ENCODE data around the gene LMTK2.
"Not testable (repeated sequence)": the region's sequence is repeated elsewhere in the genome, so short reads cannot be mapped to it uniquely, and the experiment has no call there.

LMTK2 gene

DNA sequence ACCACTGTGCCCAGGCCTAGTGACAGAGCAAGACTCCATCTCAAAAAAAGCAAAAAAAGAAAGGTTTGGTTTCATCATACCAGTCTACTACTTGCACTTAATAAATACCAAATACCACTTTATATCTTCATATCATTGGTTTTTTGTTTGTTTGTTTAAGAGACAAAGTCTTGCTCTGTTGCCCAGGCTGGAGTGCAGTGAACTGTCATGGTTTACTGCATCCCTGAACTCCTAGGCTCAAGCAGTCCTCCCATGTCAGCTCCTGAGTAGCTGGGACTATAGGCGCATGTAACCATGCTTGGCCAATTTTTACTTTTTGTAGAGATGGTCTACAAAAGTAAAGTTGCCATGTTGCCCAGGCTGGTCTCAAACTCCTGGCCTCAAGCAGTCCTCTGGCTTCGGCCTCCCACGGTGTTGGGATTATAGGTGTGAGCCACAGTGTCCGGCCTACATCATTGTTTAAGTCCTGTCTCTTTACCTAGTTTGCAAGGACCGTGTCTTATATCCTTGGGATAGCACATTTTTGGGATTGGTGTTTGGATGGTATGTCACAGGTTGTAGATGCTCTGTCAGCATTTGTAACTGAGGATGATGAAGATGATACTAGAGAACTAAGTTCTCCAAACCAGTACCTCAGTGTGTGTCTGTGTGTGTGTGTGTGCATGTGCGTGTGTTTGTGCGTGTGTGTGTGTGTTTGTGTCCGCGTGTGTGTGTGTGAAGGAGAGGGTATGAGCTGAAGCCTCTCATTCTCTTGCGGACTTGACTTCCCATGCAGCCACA lies 9.3 kb downstream of the LMTK2 start:
- DNase-seq (ENCODE audit: low read depth) = no peak
- TF ChIP-seq, protein P1, sequence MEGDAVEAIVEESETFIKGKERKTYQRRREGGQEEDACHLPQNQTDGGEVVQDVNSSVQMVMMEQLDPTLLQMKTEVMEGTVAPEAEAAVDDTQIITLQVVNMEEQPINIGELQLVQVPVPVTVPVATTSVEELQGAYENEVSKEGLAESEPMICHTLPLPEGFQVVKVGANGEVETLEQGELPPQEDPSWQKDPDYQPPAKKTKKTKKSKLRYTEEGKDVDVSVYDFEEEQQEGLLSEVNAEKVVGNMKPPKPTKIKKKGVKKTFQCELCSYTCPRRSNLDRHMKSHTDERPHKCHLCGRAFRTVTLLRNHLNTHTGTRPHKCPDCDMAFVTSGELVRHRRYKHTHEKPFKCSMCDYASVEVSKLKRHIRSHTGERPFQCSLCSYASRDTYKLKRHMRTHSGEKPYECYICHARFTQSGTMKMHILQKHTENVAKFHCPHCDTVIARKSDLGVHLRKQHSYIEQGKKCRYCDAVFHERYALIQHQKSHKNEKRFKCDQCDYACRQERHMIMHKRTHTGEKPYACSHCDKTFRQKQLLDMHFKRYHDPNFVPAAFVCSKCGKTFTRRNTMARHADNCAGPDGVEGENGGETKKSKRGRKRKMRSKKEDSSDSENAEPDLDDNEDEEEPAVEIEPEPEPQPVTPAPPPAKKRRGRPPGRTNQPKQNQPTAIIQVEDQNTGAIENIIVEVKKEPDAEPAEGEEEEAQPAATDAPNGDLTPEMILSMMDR (IDR thresholded peaks at IDR 0.05; ENCODE audit: control insufficient read depth, extremely low read depth, insufficient read depth) = no peak
- no peak overlapping the region for H3K4me3 ChIP-seq (ENCODE audit: low read depth, low read length)

DNA sequence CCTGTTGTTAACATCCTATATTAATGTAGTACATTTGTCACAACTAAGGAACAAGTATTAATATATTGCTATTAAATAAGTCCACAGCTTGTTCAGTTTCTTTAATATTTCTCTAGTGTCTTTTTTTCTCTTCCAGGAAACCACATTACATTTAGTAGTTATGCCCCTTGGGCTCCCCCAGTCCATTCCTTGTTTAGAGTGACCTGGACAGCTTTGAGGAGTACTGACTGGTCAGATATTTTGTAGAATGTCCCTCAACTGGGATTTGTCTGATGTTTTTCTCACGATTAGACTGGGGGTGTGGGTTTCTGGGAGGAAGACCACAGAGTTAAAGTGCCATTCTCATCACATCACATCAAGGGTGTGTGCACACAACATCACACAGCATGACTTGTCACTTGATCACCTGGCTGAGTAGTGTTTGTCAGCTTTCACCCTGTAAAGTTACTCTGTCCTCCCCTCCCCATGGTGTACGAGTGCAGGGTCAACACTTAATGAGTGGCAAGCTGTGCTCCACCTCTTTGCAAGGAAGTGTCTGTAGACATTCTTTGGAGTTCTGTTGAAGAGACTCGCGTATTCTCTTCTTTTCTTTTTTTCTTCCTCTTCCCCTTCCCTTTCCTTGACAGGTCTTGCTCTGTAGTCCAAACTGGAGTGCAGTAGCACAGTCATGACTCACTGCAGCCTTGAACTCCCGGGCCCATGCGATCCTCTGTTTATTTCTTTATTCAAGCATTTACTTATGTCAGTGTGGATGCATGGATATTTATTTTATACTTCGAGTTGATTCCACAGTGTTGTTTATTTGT lies 10.2 kb downstream of the LMTK2 start:
- no peak for DNase-seq (ENCODE audit: low read depth)
- no peak overlapping the region for H3K4me3 ChIP-seq (ENCODE audit: low read depth, low read length)
- TF ChIP-seq, protein P1 (IDR thresholded peaks at IDR 0.05; ENCODE audit: control insufficient read depth, extremely low read depth, insufficient read depth) = no peak

DNA sequence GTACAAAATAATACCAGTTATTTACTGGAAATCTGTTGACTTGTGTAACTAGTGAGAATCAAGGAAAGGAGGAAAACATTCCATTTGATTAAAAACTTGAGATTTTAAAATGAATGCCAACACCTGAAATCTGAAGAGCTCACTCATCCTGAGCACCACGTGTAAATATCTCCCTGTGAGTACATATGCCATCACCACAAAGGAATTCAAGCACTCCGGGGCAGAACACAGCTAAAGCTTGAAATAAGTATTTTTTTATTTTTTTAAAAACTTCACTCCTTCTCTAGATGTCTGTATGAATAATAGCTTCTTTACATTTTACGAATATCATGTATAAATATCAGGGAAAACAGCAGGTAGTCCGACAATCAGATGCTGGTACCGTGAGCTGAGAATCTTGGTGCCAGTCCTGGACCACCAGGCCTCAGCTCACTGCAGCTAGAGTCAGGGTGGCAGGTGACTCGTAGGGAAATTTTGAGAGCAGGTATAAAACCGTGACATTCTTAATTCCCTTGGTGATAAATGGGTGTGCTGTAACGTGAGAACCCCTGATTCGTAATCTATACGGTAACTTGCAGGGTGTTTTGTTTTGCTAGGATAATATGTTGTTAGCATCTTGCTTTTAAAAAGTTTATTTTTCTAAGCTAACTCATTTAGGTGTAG lies 12.7 kb downstream of the LMTK2 start:
- H3K4me3 ChIP-seq (ENCODE audit: low read depth, low read length) = no peak overlapping the region
- no peak for DNase-seq (ENCODE audit: low read depth)
- TF ChIP-seq, protein P1 (IDR thresholded peaks at IDR 0.05; ENCODE audit: control insufficient read depth, extremely low read depth, insufficient read depth) = no peak

DNA sequence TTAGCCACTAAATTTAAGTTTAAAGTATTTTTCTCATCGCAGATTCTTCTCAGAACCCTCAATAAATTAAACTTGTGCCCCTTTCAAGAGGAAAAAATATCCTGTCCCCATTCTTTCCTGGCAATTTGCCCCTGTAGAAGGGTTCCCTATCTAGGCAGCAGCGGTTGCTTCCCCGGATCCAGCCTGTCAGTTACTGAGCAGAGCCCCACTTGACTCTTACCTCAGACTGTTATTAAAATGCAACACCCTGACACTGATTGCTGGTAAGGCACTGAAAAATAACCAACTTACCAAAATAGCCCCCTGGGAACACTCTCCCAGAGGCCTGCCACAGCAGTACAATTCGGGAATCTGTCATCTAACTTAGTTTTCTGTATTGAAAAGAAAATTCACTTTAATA lies 13.9 kb downstream of the LMTK2 start:
- no peak overlapping the region for H3K4me3 ChIP-seq (ENCODE audit: low read depth, low read length)
- DNase-seq (ENCODE audit: low read depth) = no peak
- TF ChIP-seq, protein P1 (IDR thresholded peaks at IDR 0.05; ENCODE audit: control insufficient read depth, extremely low read depth, insufficient read depth) = no peak

DNA sequence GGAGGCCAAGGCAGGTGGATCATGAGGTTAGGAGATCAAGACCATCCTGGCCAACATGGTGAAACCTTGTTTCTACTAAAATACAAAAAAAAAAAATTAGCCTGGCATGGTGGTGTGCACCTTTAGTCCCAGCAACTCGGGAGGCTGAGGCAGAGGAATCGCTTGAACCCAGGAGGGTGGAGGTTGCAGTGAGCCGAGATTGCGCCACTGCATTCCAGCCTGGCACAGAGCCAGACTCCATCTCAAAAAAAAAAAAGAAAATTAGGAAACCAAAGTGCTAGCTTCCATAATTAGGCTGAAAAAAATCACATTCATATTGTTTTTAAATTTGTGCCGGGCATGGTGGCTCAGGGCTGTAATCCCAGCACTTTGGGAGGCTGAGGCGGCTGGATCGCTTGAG lies 14.7 kb downstream of the LMTK2 start:
- not testable (repeated sequence) for DNase-seq (ENCODE audit: low read depth); H3K4me3 ChIP-seq (ENCODE audit: low read depth, low read length)

DNA sequence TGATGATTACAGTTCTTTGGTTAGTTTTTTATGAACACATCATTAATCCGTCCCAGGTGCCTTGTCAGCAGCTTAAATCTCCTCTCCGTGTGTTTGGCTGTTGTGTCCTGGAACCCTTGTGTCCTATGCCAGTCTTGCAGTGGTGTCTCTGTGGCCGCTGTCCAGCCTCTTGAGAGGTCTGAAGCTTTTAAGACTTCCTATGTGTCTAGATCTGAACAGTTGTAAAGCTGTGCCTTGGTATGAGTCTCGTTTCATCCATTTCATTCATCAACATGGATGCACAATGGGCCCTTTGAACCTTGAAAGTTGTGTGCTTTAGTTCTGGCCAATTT lies 16.7 kb downstream of the LMTK2 start:
- H3K4me3 ChIP-seq (ENCODE audit: low read depth, low read length) = no peak overlapping the region
- TF ChIP-seq, protein P1 (IDR thresholded peaks at IDR 0.05; ENCODE audit: control insufficient read depth, extremely low read depth, insufficient read depth) = no peak
- peak; percentile 54 for DNase-seq (ENCODE audit: low read depth)

DNA sequence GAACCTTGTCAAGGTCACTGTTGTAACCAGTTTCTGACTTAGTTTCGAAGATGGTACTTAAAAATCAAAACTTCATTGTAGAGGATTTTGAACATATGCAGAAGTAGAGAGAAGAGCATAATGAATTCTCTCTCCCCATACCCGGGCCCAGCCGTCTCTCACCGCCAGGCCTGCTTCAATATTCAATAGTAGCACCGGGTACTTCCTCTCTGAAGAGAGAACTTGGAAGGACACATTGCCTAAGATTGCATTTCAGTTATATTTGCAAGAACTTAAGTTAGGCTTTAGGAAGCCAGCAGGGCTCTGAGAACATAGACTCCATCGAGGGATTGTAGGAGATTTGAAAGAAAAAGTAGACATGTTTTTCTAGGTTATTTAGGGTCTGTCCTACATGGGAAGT lies 19.1 kb downstream of the LMTK2 start:
- H3K4me3 ChIP-seq (ENCODE audit: low read depth, low read length) = no peak overlapping the region
- no peak for DNase-seq (ENCODE audit: low read depth)
- TF ChIP-seq, protein P1 (IDR thresholded peaks at IDR 0.05; ENCODE audit: control insufficient read depth, extremely low read depth, insufficient read depth) = no peak
